K562 (cell line): Measurements from ENCODE around the gene FFAR1.
A peak's percentile ranks its signal among the peaks of the same experiment; 100 is the strongest.

Experiments
- CREM ChIP-seq: IDR thresholded peaks from 2 replicates; pipeline ENCODE4 v1.6.1; 2014; ENCODE audit warnings: antibody characterized with exemption, low read depth
- ZNF561 ChIP-seq: fragments of 450-650 bp; formaldehyde crosslinking; conservative IDR thresholded peaks from 2 replicates; pipeline ENCODE4 v1.4.0; 2020; ENCODE audit warnings: mild to moderate bottlenecking, moderate library complexity

DNA sequence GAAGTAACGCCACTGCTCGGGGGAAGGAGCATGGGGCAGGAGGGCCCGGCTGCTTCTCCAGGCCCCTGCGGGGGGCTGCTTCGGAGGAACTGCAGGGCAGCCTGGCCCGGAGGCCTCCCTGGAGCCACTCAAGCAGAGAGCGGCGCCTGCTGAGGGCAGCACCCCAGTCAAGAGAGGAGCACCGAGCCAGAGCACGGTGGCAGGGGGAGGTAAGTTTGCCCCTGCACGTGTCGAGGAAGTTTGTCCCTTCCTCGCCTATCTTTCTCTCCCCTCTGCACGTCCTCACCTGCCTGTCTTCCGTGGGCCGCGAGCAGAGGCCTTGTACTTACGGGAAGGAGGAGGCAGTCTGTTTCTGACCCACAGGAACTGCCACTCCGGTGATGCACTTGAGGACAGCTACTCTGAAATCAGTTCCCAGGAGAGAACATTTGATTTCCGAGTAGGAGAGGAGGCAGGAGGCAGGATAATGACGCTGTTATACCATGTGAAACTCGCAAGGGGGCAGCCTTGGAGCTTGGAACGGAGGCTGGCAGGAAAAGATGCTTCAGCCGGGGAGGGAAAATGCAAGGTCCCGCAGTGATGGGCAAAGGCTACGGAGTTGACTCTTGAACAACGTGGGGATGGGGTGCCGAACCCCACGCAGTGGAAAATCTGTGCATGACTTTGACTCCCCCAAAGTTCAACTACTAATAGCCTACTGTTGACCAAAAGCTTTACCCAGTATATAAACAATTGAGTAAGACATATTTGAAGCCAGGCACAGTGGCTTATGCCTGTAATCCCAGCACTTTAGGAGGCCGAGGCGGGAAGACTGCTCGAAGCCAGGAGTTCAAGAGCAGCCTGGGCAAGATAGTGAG, 5.0 kb downstream of the FFAR1 start:
- peak; percentile 87 for TF ChIP-seq CREM
- TF ChIP-seq ZNF561: no peak
